Measurements from ENCODE around the gene GPR12.

Gene GPR12, protein sequence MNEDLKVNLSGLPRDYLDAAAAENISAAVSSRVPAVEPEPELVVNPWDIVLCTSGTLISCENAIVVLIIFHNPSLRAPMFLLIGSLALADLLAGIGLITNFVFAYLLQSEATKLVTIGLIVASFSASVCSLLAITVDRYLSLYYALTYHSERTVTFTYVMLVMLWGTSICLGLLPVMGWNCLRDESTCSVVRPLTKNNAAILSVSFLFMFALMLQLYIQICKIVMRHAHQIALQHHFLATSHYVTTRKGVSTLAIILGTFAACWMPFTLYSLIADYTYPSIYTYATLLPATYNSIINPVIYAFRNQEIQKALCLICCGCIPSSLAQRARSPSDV

GRCh38 chr13:26759907-26760831 is at the start of gene GPR12:
TSS of gene GPR12 (minus strand) at chr13:26760786. CDS start at chr13:26759827, 959 bp downstream.
- H3K36me3 Mint-ChIP-seq = no peaks in the 10 kb centered on the region
- H3K9me3 Mint-ChIP-seq (ENCODE audit: low read depth) = no peaks in the 10 kb centered on the region
- H3K4me3 Mint-ChIP-seq = peak within 1 kb of the TSS; percentile 79
- peaks cover 41% of the 10 kb centered on the region for H3K27me3 Mint-ChIP-seq
- H3K4me1 Mint-ChIP-seq (ENCODE audit: low read depth) = peaks cover 15% of the 10 kb centered on the region
- no peak within 1 kb of the TSS for H3K27ac Mint-ChIP-seq

- H3K4me3 Mint-ChIP-seq = no peak overlapping the region
Measured at GRCh38 chr13:26810095-26810494, 49.5 kb upstream of the GPR12 start.

DNA sequence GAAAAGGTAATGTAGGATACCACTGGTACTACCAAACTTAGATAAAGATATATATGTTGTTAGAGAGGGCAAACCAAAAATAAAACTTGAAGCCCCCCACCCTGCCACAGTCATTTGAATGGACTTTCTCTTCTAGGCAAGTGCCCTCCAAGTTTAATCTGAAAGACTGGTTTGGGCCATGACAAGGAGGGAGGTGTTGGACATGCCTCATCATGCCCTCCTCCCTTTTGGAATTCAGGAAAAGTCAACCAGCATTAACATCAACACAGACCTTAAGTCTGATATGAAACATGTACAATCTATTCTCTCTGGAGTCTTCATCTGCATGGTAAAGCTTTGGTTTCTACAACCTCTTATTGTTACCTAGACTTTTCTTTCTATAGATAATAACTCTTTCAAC is 46.3 kb upstream of the GPR12 start:
- no peaks in the 10 kb centered on the region for H3K4me1 Mint-ChIP-seq (ENCODE audit: low read depth)
- H3K4me3 Mint-ChIP-seq = no peak overlapping the region
- no peaks in the 10 kb centered on the region for H3K9me3 Mint-ChIP-seq (ENCODE audit: low read depth)
- no peaks in the 10 kb centered on the region for H3K36me3 Mint-ChIP-seq
- H3K27ac Mint-ChIP-seq = no peak overlapping the region
- peaks cover 18% of the 10 kb centered on the region for H3K27me3 Mint-ChIP-seq

More at GRCh38 chr13:26810095-26810494, 49.5 kb upstream of the GPR12 start:
- Mint-ChIP-seq H3K27me3 (peaks cover 12% of the 10 kb centered on the region), H3K36me3 (no peaks in the 10 kb centered on the region), H3K9me3 (ENCODE audit: low read depth) (no peaks in the 10 kb centered on the region), H3K27ac (no peak overlapping the region), H3K4me1 (ENCODE audit: low read depth) (no peaks in the 10 kb centered on the region)

GRCh38 chr13:26787961-26788360 is 27.4 kb upstream of the GPR12 start:
- Mint-ChIP-seq H3K27ac (no peak overlapping the region), H3K4me3 (no peak overlapping the region), H3K36me3 (no peaks in the 10 kb centered on the region), H3K9me3 (ENCODE audit: low read depth) (no peaks in the 10 kb centered on the region), H3K4me1 (ENCODE audit: low read depth) (peaks cover 16% of the 10 kb centered on the region), H3K27me3 (no peaks in the 10 kb centered on the region)

DNA sequence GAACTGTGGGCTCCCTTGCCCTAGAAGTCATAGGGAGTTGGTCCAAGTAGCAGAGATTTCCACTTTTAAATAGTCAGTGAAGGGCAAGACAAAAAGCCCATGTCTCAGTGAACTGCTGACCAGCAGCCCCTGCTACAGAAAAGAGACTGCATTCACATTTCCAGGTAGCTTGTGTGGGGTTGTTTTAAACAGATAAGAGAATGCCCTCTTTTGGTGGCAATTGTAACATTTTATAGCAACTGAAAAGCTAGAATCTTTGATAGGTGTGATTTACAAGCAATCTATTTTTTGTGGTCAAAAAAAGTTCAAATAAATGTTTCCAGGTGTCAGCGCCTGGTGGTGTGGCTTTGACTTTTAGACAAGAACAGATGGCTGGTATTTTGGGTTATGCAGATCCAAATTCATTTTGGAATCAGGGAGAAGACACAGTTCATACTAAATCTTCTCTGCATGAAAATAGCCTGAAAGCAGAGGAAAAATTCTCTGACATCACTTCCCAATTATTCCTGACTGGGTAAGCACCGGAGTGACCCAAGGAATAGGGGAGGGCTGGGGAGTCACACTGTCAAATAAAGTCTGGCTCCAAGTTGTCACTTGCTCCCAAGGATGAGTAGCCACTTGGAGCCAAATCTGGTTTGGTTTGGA is 26.2 kb upstream of the GPR12 start:
- H3K27ac Mint-ChIP-seq = no peak overlapping the region
- H3K36me3 Mint-ChIP-seq = peaks cover 3% of the 10 kb centered on the region
- H3K27me3 Mint-ChIP-seq = no peaks in the 10 kb centered on the region
- peaks cover 16% of the 10 kb centered on the region for H3K4me1 Mint-ChIP-seq (ENCODE audit: low read depth)
- no peaks in the 10 kb centered on the region for H3K9me3 Mint-ChIP-seq (ENCODE audit: low read depth)
- H3K4me3 Mint-ChIP-seq = peak overlapping the region; percentile 5

- Mint-ChIP-seq H3K4me1 (ENCODE audit: low read depth) (peaks cover 16% of the 10 kb centered on the region), H3K36me3 (peaks cover 3% of the 10 kb centered on the region), H3K9me3 (ENCODE audit: low read depth) (no peaks in the 10 kb centered on the region), H3K4me3 (peak overlapping the region; percentile 83), H3K27me3 (no peaks in the 10 kb centered on the region), H3K27ac (no peak overlapping the region)
Measured at GRCh38 chr13:26785838-26786630, 25.4 kb upstream of the GPR12 start.

DNA sequence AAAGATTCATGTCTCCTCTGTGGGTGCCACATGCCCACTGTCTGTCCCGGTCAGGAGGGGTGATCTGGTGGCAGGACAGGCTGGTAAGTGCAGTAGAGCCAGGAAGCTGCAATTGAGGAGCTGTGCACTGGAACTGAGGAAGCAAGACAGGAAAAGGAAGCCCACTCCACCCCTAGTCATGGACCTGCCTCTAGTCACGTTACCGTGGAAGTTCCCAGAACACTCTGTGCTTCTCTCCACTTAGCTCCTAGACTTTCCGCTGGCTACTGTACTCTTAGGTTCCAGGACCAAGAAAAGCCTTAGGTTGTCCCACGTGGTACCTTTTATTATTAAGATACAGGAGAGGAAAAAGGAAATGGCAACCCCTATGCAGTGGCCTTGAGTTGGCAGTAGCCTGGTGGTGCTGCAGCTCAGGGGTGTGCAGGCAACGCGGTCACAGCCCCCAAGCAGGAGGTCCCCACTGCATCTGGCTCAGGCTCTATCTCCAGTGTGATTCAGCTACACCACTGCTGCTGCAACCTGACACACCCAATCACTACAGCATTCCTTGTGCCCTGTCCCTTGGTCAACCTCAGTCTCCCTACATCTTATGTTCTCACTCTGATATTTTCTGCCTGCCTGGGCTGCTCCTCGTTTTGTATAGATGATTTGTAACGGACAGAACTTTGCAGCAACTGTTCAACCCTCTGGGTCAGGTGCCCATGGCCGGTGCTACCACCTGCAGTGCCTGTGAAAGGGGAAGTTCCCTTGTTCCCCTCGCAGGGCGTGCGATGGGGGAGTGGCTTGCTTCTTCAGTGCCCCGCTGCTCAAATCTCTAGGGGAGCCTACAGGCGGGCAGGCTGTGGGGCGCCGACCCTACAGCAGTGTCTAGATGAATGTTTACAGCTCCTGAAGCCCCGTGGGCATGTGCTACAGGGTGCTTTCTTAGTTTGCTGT is 24.4 kb upstream of the GPR12 start:
- Mint-ChIP-seq H3K9me3 (ENCODE audit: low read depth) (no peaks in the 10 kb centered on the region), H3K27ac (no peak overlapping the region), H3K36me3 (peaks cover 3% of the 10 kb centered on the region), H3K27me3 (peaks cover 3% of the 10 kb centered on the region), H3K4me1 (ENCODE audit: low read depth) (peaks cover 16% of the 10 kb centered on the region), H3K4me3 (peak overlapping the region; percentile 83)

DNA sequence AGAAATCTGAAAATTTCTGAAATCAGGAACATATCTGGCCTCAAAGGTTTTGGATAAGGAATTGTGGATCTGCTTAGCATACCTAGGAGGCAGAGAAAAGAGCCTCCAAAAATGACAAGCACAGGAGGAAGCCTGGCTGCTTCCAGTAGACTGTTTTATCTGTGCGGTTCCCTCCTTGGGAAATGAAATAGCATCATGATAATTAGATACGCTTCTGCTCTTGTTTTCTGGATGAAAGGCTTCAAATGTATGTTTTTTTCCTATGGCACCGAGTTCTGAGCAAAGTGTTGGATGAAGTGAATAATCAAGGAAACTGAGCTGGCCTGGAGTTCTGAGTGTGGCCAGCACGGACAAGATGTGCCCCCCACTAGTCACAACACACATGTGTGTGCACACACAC is 19.8 kb upstream of the GPR12 start:
- Mint-ChIP-seq H3K36me3 (peaks cover 3% of the 10 kb centered on the region), H3K27ac (no peak overlapping the region), H3K9me3 (ENCODE audit: low read depth) (no peaks in the 10 kb centered on the region), H3K4me1 (ENCODE audit: low read depth) (peaks cover 6% of the 10 kb centered on the region), H3K4me3 (no peak overlapping the region), H3K27me3 (peaks cover 6% of the 10 kb centered on the region)

- Mint-ChIP-seq H3K27me3 (peaks cover 6% of the 10 kb centered on the region), H3K27ac (no peak overlapping the region), H3K4me1 (ENCODE audit: low read depth) (peaks cover under 1% of the 10 kb centered on the region), H3K36me3 (peaks cover 3% of the 10 kb centered on the region), H3K9me3 (ENCODE audit: low read depth) (no peaks in the 10 kb centered on the region), H3K4me3 (no peak overlapping the region)
Measured at GRCh38 chr13:26779321-26779720, 18.7 kb upstream of the GPR12 start.

GRCh38 chr13:26772531-26772930 is 11.9 kb upstream of the GPR12 start:
- Mint-ChIP-seq H3K27me3 (no peaks in the 10 kb centered on the region), H3K36me3 (no peaks in the 10 kb centered on the region), H3K9me3 (ENCODE audit: low read depth) (no peaks in the 10 kb centered on the region), H3K4me1 (ENCODE audit: low read depth) (no peaks in the 10 kb centered on the region), H3K27ac (no peak overlapping the region), H3K4me3 (no peak overlapping the region)

GRCh38 chr13:26771796-26772195 is 11.2 kb upstream of the GPR12 start:
- Mint-ChIP-seq H3K27ac (no peak overlapping the region), H3K9me3 (ENCODE audit: low read depth) (no peaks in the 10 kb centered on the region), H3K4me1 (ENCODE audit: low read depth) (no peaks in the 10 kb centered on the region), H3K27me3 (no peaks in the 10 kb centered on the region), H3K36me3 (no peaks in the 10 kb centered on the region), H3K4me3 (no peak overlapping the region)

DNA sequence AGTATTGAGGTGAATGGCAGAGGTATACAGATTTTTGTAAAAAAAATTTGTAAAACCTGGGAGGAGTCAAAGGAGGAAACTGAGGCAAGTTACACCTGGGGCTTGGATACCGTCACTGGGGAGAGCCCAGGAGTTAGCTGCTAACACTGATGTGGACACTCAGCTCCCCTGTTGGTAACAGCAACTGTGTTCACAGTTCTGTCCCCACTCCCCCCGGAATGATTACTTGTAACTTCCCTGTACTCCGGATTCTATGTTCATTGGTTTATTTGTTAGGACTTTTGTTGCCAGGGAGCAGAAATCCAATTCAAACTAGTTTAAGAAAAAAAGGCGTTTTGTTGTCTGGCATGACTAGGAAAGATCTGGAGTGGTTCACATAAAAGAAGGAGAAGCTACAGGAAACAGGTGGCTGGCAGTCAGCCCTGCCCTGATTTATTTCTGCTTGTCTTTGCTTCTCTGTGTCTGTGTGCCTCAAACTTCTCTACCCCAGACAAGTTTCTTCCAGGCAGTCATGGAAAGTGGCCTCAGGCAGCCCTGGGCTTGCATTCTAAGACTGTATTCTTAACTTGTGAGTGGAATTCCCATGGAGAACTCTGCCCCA is 2.3 kb upstream of the GPR12 start:
- Mint-ChIP-seq H3K27ac (no peak overlapping the region), H3K27me3 (peaks cover 46% of the 10 kb centered on the region), H3K36me3 (no peaks in the 10 kb centered on the region), H3K9me3 (ENCODE audit: low read depth) (no peaks in the 10 kb centered on the region), H3K4me1 (ENCODE audit: low read depth) (peaks cover 15% of the 10 kb centered on the region), H3K4me3 (no peak overlapping the region)

GRCh38 chr13:26760832-26761582 is 421 bp upstream of the GPR12 start:
- H3K27me3 Mint-ChIP-seq = peaks cover 44% of the 10 kb centered on the region
- peaks cover 15% of the 10 kb centered on the region for H3K4me1 Mint-ChIP-seq (ENCODE audit: low read depth)
- H3K9me3 Mint-ChIP-seq (ENCODE audit: low read depth) = no peaks in the 10 kb centered on the region
- peak overlapping the region; percentile 73 for H3K4me3 Mint-ChIP-seq
- no peak overlapping the region for H3K27ac Mint-ChIP-seq
- H3K36me3 Mint-ChIP-seq = no peaks in the 10 kb centered on the region

All from activated naive CD8-positive, alpha-beta T cell (primary cell).